IMR-90 (cell line): ENCODE data around the gene IGSF9B. TPM values are rescaled to one million over a fixed set of nuclear protein-coding genes. Genes with fewer than 3 reads are reported as not detected.

Experiments used
- ATAC-seq: fragments of 200-7000 bp; cut with Tn5 transposase; 2 replicates; pipeline ENCODE4 v1.9.1; 2020; ENCODE audit warnings: low read depth, mild to moderate bottlenecking, moderate library complexity
- BruUV-seq: library from RNA; stranded (reverse); fragments of 400-500 nt; replicated peaks from 2 replicates; lab custom pipeline; 2021; lab: Mats Ljungman, UMichigan
- CTCF ChIA-PET: fragments of 300-600 bp; formaldehyde crosslinking; extraction: SDS; loops from one replicate; lab custom pipeline; 2021; ENCODE audit warnings: antibody characterized with exemption; lab: Yijun Ruan, JAX
- POLR2A ChIA-PET: fragments of 300-600 bp; sonication (Branson Sonifier 250); formaldehyde crosslinking; loops from one replicate; lab custom pipeline; 2022; ENCODE audit warnings: antibody characterized with exemption; ENCODE audit not compliant: unreplicated experiment; lab: Charles Lee
- DNase-seq: peaks from one replicate; pipeline ENCODE4 v3.0.0; 2013
- H2AFZ ChIP-seq: replicated peaks from 2 replicates; pipeline ENCODE3; 2013; ENCODE audit warnings: low read length, mild to moderate bottlenecking; ENCODE audit not compliant: poor library complexity
- H2AK5ac ChIP-seq: 2 replicates; pipeline ENCODE4 v1.6.1; 2013; ENCODE audit warnings: low read depth, low read length, inconsistent platforms
- H2AK9ac ChIP-seq: replicated peaks from 2 replicates; pipeline ENCODE3; 2013; ENCODE audit warnings: mild to moderate bottlenecking, low read depth, low read length, moderate library complexity; ENCODE audit not compliant: poor library complexity
- H2BK120ac ChIP-seq: 2 replicates; pipeline ENCODE4 v1.6.1; 2013; ENCODE audit warnings: low read depth, low read length, inconsistent platforms
- H2BK15ac ChIP-seq: 3 replicates; pipeline ENCODE4 v1.6.1; 2013; ENCODE audit warnings: low read depth, low read length, inconsistent platforms
- H2BK20ac ChIP-seq: 2 replicates; pipeline ENCODE4 v1.6.1; 2013; ENCODE audit warnings: low read depth, mild to moderate bottlenecking, inconsistent platforms, low read length, moderate library complexity
- H2BK5ac ChIP-seq: 2 replicates; pipeline ENCODE4 v1.6.1; 2013; ENCODE audit warnings: mild to moderate bottlenecking, low read depth, low read length, inconsistent platforms; ENCODE audit not compliant: poor library complexity, severe bottlenecking
- H3K14ac ChIP-seq: replicated peaks from 2 replicates; pipeline ENCODE4 v1.6.1; 2013; ENCODE audit warnings: low read depth, low read length, inconsistent platforms
- H3K18ac ChIP-seq: 2 replicates; pipeline ENCODE4 v1.6.1; 2013; ENCODE audit warnings: low read depth, low read length, control low read depth
- H3K23ac ChIP-seq: 2 replicates; pipeline ENCODE4 v1.6.1; 2013; ENCODE audit warnings: low read depth, low read length, inconsistent platforms
- H3K27ac ChIP-seq: 2 replicates; pipeline ENCODE4 v1.5.1; 2013; ENCODE audit warnings: mild to moderate bottlenecking, control low read depth, low read length; ENCODE audit not compliant: insufficient read depth
- H3K27me3 ChIP-seq: 2 replicates; pipeline ENCODE4 v1.6.1; 2013; ENCODE audit warnings: low read length; ENCODE audit not compliant: control insufficient read depth, insufficient read depth
- H3K36me3 ChIP-seq: 2 replicates; pipeline ENCODE4 v1.6.1; 2013; ENCODE audit warnings: low read length, mixed read lengths; ENCODE audit not compliant: control insufficient read depth, insufficient read depth
- H3K4ac ChIP-seq: 2 replicates; pipeline ENCODE4 v1.6.1; 2013; ENCODE audit warnings: low read depth, low read length, inconsistent platforms
- H3K4me1 ChIP-seq: 2 replicates; pipeline ENCODE4 v1.6.1; 2013; ENCODE audit warnings: low read length, mixed read lengths; ENCODE audit not compliant: control insufficient read depth, insufficient read depth
- H3K4me2 ChIP-seq: 2 replicates; pipeline ENCODE4 v1.6.1; 2013; ENCODE audit warnings: low read depth, mild to moderate bottlenecking, control low read depth, low read length, moderate library complexity
- H3K4me3 ChIP-seq: 2 replicates; pipeline ENCODE4 v1.5.1; 2013; ENCODE audit warnings: low read depth, mild to moderate bottlenecking, control low read depth, low read length, moderate library complexity; ENCODE audit not compliant: insufficient read depth
- H3K56ac ChIP-seq: 2 replicates; pipeline ENCODE4 v1.6.1; 2013; ENCODE audit warnings: low read length, inconsistent platforms; ENCODE audit not compliant: insufficient read depth; ENCODE audit errors: extremely low read depth
- H3K79me1 ChIP-seq, 2 experiments: 2 replicates each; pipeline ENCODE4 v1.6.1; 2013; ENCODE audit warnings: low read length in 2 of 2, inconsistent platforms in 1 of 2, low read depth in 1 of 2
- H3K9ac ChIP-seq: 2 replicates; pipeline ENCODE4 v1.6.1; 2013; ENCODE audit warnings: low read depth, low read length, control low read depth
- H3K9me1 ChIP-seq: 2 replicates; pipeline ENCODE4 v1.6.1; 2013; ENCODE audit warnings: low read length, inconsistent platforms; ENCODE audit not compliant: insufficient read depth
- H3K9me3 ChIP-seq: 2 replicates; pipeline ENCODE4 v1.6.1; 2013; ENCODE audit warnings: low read length; ENCODE audit not compliant: control insufficient read depth, insufficient read depth
- H4K20me1 ChIP-seq: 2 replicates; pipeline ENCODE4 v1.6.1; 2013; ENCODE audit warnings: low read length, inconsistent platforms; ENCODE audit not compliant: insufficient read depth
- H4K5ac ChIP-seq: 2 replicates; pipeline ENCODE4 v1.6.1; 2013; ENCODE audit warnings: mild to moderate bottlenecking, low read depth, low read length, control low read depth
- H4K8ac ChIP-seq, 2 experiments: 2 replicates each; pipeline ENCODE4 v1.6.1; 2013; ENCODE audit warnings: low read depth in 2 of 2, low read length in 2 of 2, control low read depth in 1 of 2, inconsistent platforms in 1 of 2
- H4K91ac ChIP-seq: 2 replicates; pipeline ENCODE4 v1.6.1; 2013; ENCODE audit warnings: low read depth, low read length, inconsistent platforms; ENCODE audit not compliant: insufficient read depth
- CEBPB ChIP-seq: IDR thresholded peaks from 2 replicates; pipeline ENCODE4 v1.6.1; 2012; ENCODE audit warnings: low read depth, low read length, improper control_type of control experiment
- WGBS, 2 experiments: methylation state at CpG; one replicate each; pipeline versions ENCODE4 v1.1.5 to v1.1.7; 2013; ENCODE audit warnings: missing lambda C conversion rate in 2 of 2; ENCODE audit not compliant: insufficient read length in 1 of 2; ENCODE audit errors: extremely low coverage in 2 of 2; 5-methylcytosine and 5-hydroxymethylcytosine counted together
- dilution Hi-C: fragments of 300-500 bp; cut with HindIII; formaldehyde crosslinking; loops from one replicate; pipeline ENCODE4 v1.14.3; 2018; ENCODE audit warnings: low sequenced_read_pairs; ENCODE audit not compliant: unreplicated experiment
- in situ Hi-C: fragments of 300-500 bp; cut with MboI; formaldehyde crosslinking; loops from 3 replicates; pipeline ENCODE4 v1.14.3; 2019; ENCODE audit warnings: low sequenced_read_pairs, inconsistent platforms, mixed read lengths
- intact Hi-C: fragments of 100-400 bp; cut with micrococcal nuclease; formaldehyde crosslinking; loops from 2 replicates; pipeline ENCODE4 v1.10.0; 2022
- polyA plus RNA-seq, 3 experiments: library from polyadenylated mRNA; depleted of rRNA; stranded (reverse); fragments of >200 nt; gene quantifications; 2 replicates each; pipeline ENCODE4 v1.2.3, GENCODE V29; 2012; ENCODE audit warnings: low replicate concordance in 1 of 3
- total RNA-seq: library from RNA; depleted of rRNA; stranded (reverse); fragments of >200 nt; gene quantifications from 2 replicates; pipeline ENCODE4 v1.2.3, GENCODE V29; 2012
- TF ChIP-seq, protein P1 (sequence below): conservative IDR thresholded peaks from 2 replicates; pipeline ENCODE4 v1.5.1; 2012; ENCODE audit warnings: mild to moderate bottlenecking, low read depth, low read length, improper control_type of control experiment

The IGSF9B gene
- total and polyA plus RNA-seq, 2 of the 4 experiments (the other 2 are of a cell fraction): under 0.01 to 0.10 TPM

DNA sequence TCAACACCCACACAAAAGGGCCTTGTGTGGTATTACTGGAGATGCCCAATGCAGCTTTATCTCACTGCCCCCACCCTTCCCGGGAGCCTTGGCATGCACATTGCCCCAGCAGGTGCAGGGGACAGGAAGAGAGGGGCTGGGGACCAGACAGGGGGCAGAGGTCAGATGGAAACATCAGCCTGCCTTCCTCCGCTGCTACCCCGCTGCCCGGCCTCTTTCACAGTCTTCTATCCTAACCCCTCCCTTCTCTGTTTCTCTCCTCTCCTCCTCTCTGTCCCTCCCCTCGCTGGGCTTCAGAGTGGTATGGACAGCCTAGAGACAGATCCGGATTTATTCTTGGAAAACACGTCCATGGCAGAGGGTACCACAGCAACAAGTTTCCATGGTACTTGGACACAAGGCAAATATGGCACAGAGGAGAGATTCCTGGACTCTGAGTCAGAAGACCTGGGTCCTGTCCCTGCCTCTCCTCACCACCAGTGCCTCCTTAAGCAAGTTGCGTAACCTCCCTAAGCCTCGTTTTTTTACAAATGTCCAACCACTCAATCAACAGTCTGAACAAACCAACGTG, 8.3 kb upstream of the IGSF9B start:
- H3K9me1 ChIP-seq: no peaks in the 10 kb centered on the region
- no peak overlapping the region for H4K8ac ChIP-seq
- no peak overlapping the region for H4K91ac ChIP-seq
- H3K27ac ChIP-seq: no peak overlapping the region
- no peak overlapping the region for H3K18ac ChIP-seq
- H3K4me1 ChIP-seq: no peaks in the 10 kb centered on the region
- H4K20me1 ChIP-seq: no peaks in the 10 kb centered on the region
- no peak overlapping the region for H3K23ac ChIP-seq
- H3K4me3 ChIP-seq: no peak overlapping the region
- no peak overlapping the region for H4K5ac ChIP-seq
- H2BK120ac ChIP-seq: no peak overlapping the region
- no peaks in the 10 kb centered on the region for H3K79me1 ChIP-seq
- ATAC-seq: no peak
- H2AK5ac ChIP-seq: no peak overlapping the region
- H2BK5ac ChIP-seq: no peak overlapping the region
- no peak overlapping the region for H2BK20ac ChIP-seq
- no peak overlapping the region for H2AK9ac ChIP-seq
- intact Hi-C loops (no loop called here), dilution Hi-C loops (no loop called here), in situ Hi-C loops (no loop called here)
- H3K9ac ChIP-seq: no peak overlapping the region
- H3K27me3 ChIP-seq: peaks cover 4% of the 10 kb centered on the region; the same call in 1 of the 2 replicates
- no peak overlapping the region for H3K14ac ChIP-seq
- no peak for DNase-seq
- H2BK15ac ChIP-seq: no peak overlapping the region
- POLR2A ChIA-PET: no interaction called here
- H3K4ac ChIP-seq: no peak overlapping the region
- no TSS peak for BruUV-seq
- no peak overlapping the region for H3K56ac ChIP-seq
- H3K36me3 ChIP-seq: no peaks in the 10 kb centered on the region
- TF ChIP-seq, protein P1, sequence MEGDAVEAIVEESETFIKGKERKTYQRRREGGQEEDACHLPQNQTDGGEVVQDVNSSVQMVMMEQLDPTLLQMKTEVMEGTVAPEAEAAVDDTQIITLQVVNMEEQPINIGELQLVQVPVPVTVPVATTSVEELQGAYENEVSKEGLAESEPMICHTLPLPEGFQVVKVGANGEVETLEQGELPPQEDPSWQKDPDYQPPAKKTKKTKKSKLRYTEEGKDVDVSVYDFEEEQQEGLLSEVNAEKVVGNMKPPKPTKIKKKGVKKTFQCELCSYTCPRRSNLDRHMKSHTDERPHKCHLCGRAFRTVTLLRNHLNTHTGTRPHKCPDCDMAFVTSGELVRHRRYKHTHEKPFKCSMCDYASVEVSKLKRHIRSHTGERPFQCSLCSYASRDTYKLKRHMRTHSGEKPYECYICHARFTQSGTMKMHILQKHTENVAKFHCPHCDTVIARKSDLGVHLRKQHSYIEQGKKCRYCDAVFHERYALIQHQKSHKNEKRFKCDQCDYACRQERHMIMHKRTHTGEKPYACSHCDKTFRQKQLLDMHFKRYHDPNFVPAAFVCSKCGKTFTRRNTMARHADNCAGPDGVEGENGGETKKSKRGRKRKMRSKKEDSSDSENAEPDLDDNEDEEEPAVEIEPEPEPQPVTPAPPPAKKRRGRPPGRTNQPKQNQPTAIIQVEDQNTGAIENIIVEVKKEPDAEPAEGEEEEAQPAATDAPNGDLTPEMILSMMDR: no peak
- TF ChIP-seq CEBPB: peak; percentile 85
- H3K4me2 ChIP-seq: no peak overlapping the region
- no peaks in the 10 kb centered on the region for H3K9me3 ChIP-seq
- 57% methylated on average over 8 of the region's 10 CpGs; no CpG with 5 or more reads in 1 of the 2 experiments for WGBS, 2 experiments
- H2AFZ ChIP-seq: no peak overlapping the region
- CTCF ChIA-PET: no interaction called here
